Trophoblast cell (in vitro differentiated cells and primary cell): ENCODE data around the gene GCC1.

Experiments used
- DNase-seq, 2 donors: peaks; one replicate each; pipeline ENCODE4 v3.0.0-alpha.2; 2016
- H2AFZ ChIP-seq: 2 replicates; pipeline ENCODE4 v1.6.1; 2013; ENCODE audit warnings: low read length, moderate library complexity, mild to moderate bottlenecking; ENCODE audit not compliant: insufficient read depth, poor library complexity
- H2AK5ac ChIP-seq: 2 replicates; pipeline ENCODE4 v1.6.1; 2013; ENCODE audit warnings: mild to moderate bottlenecking, low read length
- H2BK120ac ChIP-seq: 2 replicates; pipeline ENCODE4 v1.6.1; 2013; ENCODE audit warnings: low read length, mild to moderate bottlenecking, moderate library complexity; ENCODE audit not compliant: insufficient read depth, poor library complexity
- H2BK12ac ChIP-seq: 2 replicates; pipeline ENCODE4 v1.6.1; 2013; ENCODE audit warnings: mild to moderate bottlenecking, low read length, moderate library complexity
- H2BK5ac ChIP-seq: 2 replicates; pipeline ENCODE4 v1.6.1; 2013; ENCODE audit warnings: low read length, low read depth, moderate library complexity, mild to moderate bottlenecking; ENCODE audit not compliant: poor library complexity
- H3K14ac ChIP-seq: 2 replicates; pipeline ENCODE4 v1.6.1; 2013; ENCODE audit warnings: mild to moderate bottlenecking, low read length
- H3K18ac ChIP-seq: 2 replicates; pipeline ENCODE4 v1.6.1; 2013; ENCODE audit warnings: mild to moderate bottlenecking, low read length
- H3K23ac ChIP-seq: 2 replicates; pipeline ENCODE4 v1.6.1; 2013; ENCODE audit warnings: low read length
- H3K27ac ChIP-seq: 2 replicates; pipeline ENCODE4 v1.5.1; 2013; ENCODE audit warnings: low read depth, mild to moderate bottlenecking, inconsistent platforms, low read length, moderate library complexity
- H3K27me3 ChIP-seq: 2 replicates; pipeline ENCODE4 v1.6.1; 2013; ENCODE audit warnings: inconsistent platforms, mild to moderate bottlenecking, low read length, moderate library complexity; ENCODE audit not compliant: insufficient read depth
- H3K36me3 ChIP-seq, 2 experiments: 1 replicate in 1 of 2; 2 replicates in 1 of 2; pipeline ENCODE4 v1.6.1; 2013; ENCODE audit warnings: low read length in 2 of 2, mild to moderate bottlenecking in 2 of 2, moderate library complexity in 1 of 2; ENCODE audit not compliant: insufficient read depth in 2 of 2, control insufficient read depth in 1 of 2
- H3K4ac ChIP-seq: 2 replicates; pipeline ENCODE4 v1.6.1; 2013; ENCODE audit warnings: low read depth, mild to moderate bottlenecking, low read length, moderate library complexity
- H3K4me1 ChIP-seq, 2 experiments: 1 replicate in 1 of 2; 2 replicates in 1 of 2; pipeline ENCODE4 v1.6.1; 2013; ENCODE audit warnings: low read length in 2 of 2, mild to moderate bottlenecking in 2 of 2, moderate library complexity in 1 of 2; ENCODE audit not compliant: insufficient read depth in 2 of 2, control insufficient read depth in 1 of 2
- H3K4me2 ChIP-seq: 2 replicates; pipeline ENCODE4 v1.6.1; 2013; ENCODE audit warnings: inconsistent platforms, mild to moderate bottlenecking, low read length, moderate library complexity
- H3K4me3 ChIP-seq: 2 replicates; pipeline ENCODE4 v1.5.1; 2013; ENCODE audit warnings: mild to moderate bottlenecking, low read depth, low read length, inconsistent platforms
- H3K79me1 ChIP-seq: one replicate; pipeline ENCODE4 v1.6.1; 2013; ENCODE audit warnings: low read length
- H3K79me2 ChIP-seq: 2 replicates; pipeline ENCODE4 v1.6.1; 2013; ENCODE audit warnings: low read length, mild to moderate bottlenecking; ENCODE audit not compliant: control insufficient read depth, insufficient read depth, poor library complexity
- H3K9ac ChIP-seq: 2 replicates; pipeline ENCODE4 v1.6.1; 2013; ENCODE audit warnings: mild to moderate bottlenecking, low read length
- H3K9me3 ChIP-seq: 2 replicates; pipeline ENCODE4 v1.6.1; 2013; ENCODE audit warnings: low read depth, mild to moderate bottlenecking, control low read depth, inconsistent platforms, low read length; ENCODE audit not compliant: insufficient read depth
- H4K12ac ChIP-seq: 2 replicates; pipeline ENCODE4 v1.6.1; 2013; ENCODE audit warnings: low read depth, mild to moderate bottlenecking, low read length, moderate library complexity
- H4K8ac ChIP-seq: 2 replicates; pipeline ENCODE4 v1.6.1; 2013; ENCODE audit warnings: low read depth, mild to moderate bottlenecking, low read length, moderate library complexity
- H4K91ac ChIP-seq: one replicate; pipeline ENCODE4 v1.6.1; 2013; ENCODE audit warnings: low read depth, mild to moderate bottlenecking, low read length, moderate library complexity
- WGBS: extraction: QIAGEN DNeasy Blood & Tissue Kit; methylation state at CpG from one replicate; pipeline ENCODE4 v1.1.7; 2013; ENCODE audit warnings: missing lambda C conversion rate; ENCODE audit not compliant: insufficient read length, insufficient coverage; ENCODE audit errors: extremely low coverage; 5-methylcytosine and 5-hydroxymethylcytosine counted together

Gene GCC1

GRCh38 chr7:127609297-127609696 lies 23.9 kb upstream of the GCC1 start:
- Histone ChIP-seq H3K23ac (no peak overlapping the region), H3K36me3 (no peaks in the 10 kb centered on the region), H3K4me1 (no peaks in the 10 kb centered on the region), H3K4me2 (no peak overlapping the region), H3K27ac (no peak overlapping the region), H3K4ac (no peak overlapping the region), H3K27me3 (no peaks in the 10 kb centered on the region), H3K79me2 (no peaks in the 10 kb centered on the region), H3K9me3 (peaks cover 16% of the 10 kb centered on the region), H4K12ac (no peak overlapping the region), H2AFZ (no peak overlapping the region), H3K14ac (no peak overlapping the region), H3K9ac (no peak overlapping the region), H3K18ac (no peak overlapping the region), H4K91ac (no peak overlapping the region), H2BK5ac (no peak overlapping the region), H2BK120ac (no peak overlapping the region), H3K4me3 (no peak overlapping the region), H4K8ac (no peak overlapping the region), H2AK5ac (no peak overlapping the region), H3K79me1 (no peaks in the 10 kb centered on the region), H2BK12ac (no peak overlapping the region)
- WGBS, result no CpG with 5 or more reads among the region's 6 CpGs
- no peak for DNase-seq

GRCh38 chr7:127608446-127608845 lies 23.1 kb upstream of the GCC1 start:
- H4K8ac ChIP-seq, result no peak overlapping the region
- H3K27ac ChIP-seq, result no peak overlapping the region
- no peak overlapping the region for H3K18ac ChIP-seq
- no peak for DNase-seq
- no peak overlapping the region for H2AFZ ChIP-seq
- no peak overlapping the region for H2BK12ac ChIP-seq
- H3K4me1 ChIP-seq, result no peaks in the 10 kb centered on the region
- no peak overlapping the region for H3K14ac ChIP-seq
- no peak overlapping the region for H3K9ac ChIP-seq
- H3K27me3 ChIP-seq, result no peaks in the 10 kb centered on the region
- H3K79me2 ChIP-seq, result no peaks in the 10 kb centered on the region
- no peak overlapping the region for H2BK5ac ChIP-seq
- H3K4ac ChIP-seq, result no peak overlapping the region
- H4K12ac ChIP-seq, result no peak overlapping the region
- no peak overlapping the region for H2BK120ac ChIP-seq
- H2AK5ac ChIP-seq, result no peak overlapping the region
- H3K4me3 ChIP-seq, result no peak overlapping the region
- H3K9me3 ChIP-seq, result peaks cover 16% of the 10 kb centered on the region
- no peak overlapping the region for H3K4me2 ChIP-seq
- no CpG with 5 or more reads among the region's 6 CpGs for WGBS
- no peak overlapping the region for H4K91ac ChIP-seq
- no peak overlapping the region for H3K23ac ChIP-seq
- no peaks in the 10 kb centered on the region for H3K36me3 ChIP-seq
- H3K79me1 ChIP-seq, result no peaks in the 10 kb centered on the region

DNA sequence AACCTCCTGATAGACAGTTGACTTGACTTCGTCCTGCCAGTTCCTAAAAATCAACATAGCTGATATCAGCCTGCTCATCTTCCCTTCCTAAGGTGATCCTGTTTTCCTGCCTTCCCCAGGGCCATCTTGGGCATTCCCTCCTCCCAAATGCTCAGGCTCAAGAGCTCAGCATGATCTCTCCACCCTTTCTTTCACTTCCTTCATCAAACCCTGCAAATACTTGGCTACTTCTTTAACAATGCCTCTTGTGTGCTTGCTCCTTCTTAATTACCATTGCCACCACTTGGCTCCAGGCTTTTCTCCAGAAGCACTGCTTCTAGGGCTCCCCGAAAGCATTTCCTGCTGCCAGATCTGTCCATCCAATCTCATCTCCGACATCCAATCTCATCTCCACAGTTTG lies 15.5 kb upstream of the GCC1 start:
- no peak overlapping the region for H3K27ac ChIP-seq
- no peaks in the 10 kb centered on the region for H3K4me1 ChIP-seq
- WGBS, result no CpG with 5 or more reads among the region's 3 CpGs
- H3K9ac ChIP-seq, result no peak overlapping the region
- no peak overlapping the region for H3K4ac ChIP-seq
- H2BK5ac ChIP-seq, result no peak overlapping the region
- DNase-seq, result no peak
- H2AK5ac ChIP-seq, result no peak overlapping the region
- no peak overlapping the region for H4K91ac ChIP-seq
- H2BK120ac ChIP-seq, result no peak overlapping the region
- H3K27me3 ChIP-seq, result no peaks in the 10 kb centered on the region
- H3K18ac ChIP-seq, result no peak overlapping the region
- no peak overlapping the region for H3K4me2 ChIP-seq
- H3K9me3 ChIP-seq, result no peaks in the 10 kb centered on the region
- no peaks in the 10 kb centered on the region for H3K36me3 ChIP-seq
- no peak overlapping the region for H3K14ac ChIP-seq
- H3K79me1 ChIP-seq, result no peaks in the 10 kb centered on the region
- no peak overlapping the region for H3K4me3 ChIP-seq
- no peak overlapping the region for H4K8ac ChIP-seq
- H3K23ac ChIP-seq, result peak overlapping the region; percentile 82
- H2AFZ ChIP-seq, result no peak overlapping the region
- no peak overlapping the region for H4K12ac ChIP-seq
- no peak overlapping the region for H2BK12ac ChIP-seq
- no peaks in the 10 kb centered on the region for H3K79me2 ChIP-seq

DNA sequence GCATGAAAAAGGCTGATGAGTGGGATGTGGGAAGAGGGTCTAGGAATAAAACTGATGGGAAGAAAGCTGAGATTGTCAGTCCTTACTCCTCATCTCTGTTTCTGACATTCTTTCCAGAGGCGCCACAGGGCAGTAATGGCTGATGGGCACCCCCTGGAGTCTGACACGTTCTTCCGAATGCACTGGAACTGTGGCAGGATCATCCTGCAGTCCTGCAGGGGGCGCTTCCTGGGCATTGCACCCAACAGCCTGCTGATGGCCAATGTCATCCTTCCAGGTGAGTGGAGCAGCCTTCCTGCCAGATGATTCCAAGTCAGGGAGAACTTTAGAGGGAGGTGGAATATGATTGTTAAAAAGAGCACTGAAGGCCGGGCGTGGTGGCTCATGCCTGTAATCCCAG lies 12.9 kb upstream of the GCC1 start:
- DNase-seq, result peak; percentile 23 to 60
- H3K79me1 ChIP-seq, result no peaks in the 10 kb centered on the region
- H3K4me1 ChIP-seq, result no peaks in the 10 kb centered on the region
- no peak overlapping the region for H2AK5ac ChIP-seq
- H3K23ac ChIP-seq, result no peak overlapping the region
- H3K79me2 ChIP-seq, result no peaks in the 10 kb centered on the region
- H3K4ac ChIP-seq, result no peak overlapping the region
- H3K27me3 ChIP-seq, result no peaks in the 10 kb centered on the region
- H3K9me3 ChIP-seq, result peaks cover 1% of the 10 kb centered on the region
- no peak overlapping the region for H4K8ac ChIP-seq
- no peak overlapping the region for H2AFZ ChIP-seq
- no peak overlapping the region for H3K4me2 ChIP-seq
- WGBS, result no CpG with 5 or more reads among the region's 6 CpGs
- no peak overlapping the region for H2BK120ac ChIP-seq
- no peak overlapping the region for H3K14ac ChIP-seq
- no peak overlapping the region for H3K18ac ChIP-seq
- no peaks in the 10 kb centered on the region for H3K36me3 ChIP-seq
- no peak overlapping the region for H2BK12ac ChIP-seq
- no peak overlapping the region for H3K9ac ChIP-seq
- no peak overlapping the region for H3K27ac ChIP-seq
- H4K91ac ChIP-seq, result no peak overlapping the region
- H4K12ac ChIP-seq, result no peak overlapping the region
- H3K4me3 ChIP-seq, result no peak overlapping the region
- H2BK5ac ChIP-seq, result no peak overlapping the region
